Gastrocnemius medialis (tissue), 4 donors: ENCODE results near the gene ATG4B. TPM values are rescaled to one million over a fixed set of nuclear protein-coding genes. Genes with fewer than 3 reads are reported as not detected.
A peak's percentile ranks its signal among the peaks of the same experiment; 100 is the strongest.

Source experiments
- ATAC-seq, 2 donors: fragments of 150-250 bp; one replicate each; pipeline ENCODE4 v1.9.1; 2016
- DNase-seq, 2 donors: peaks; one replicate each; pipeline ENCODE4 v3.0.0-alpha.2; 2019
- H3K27ac ChIP-seq, 4 donors: fragments of 200-600 bp; sonication (generic); 1 replicate in 1 of 4; 2 replicates in 3 of 4; pipeline ENCODE4 v1.5.1; 2016 to 2018; ENCODE audit warnings: mild to moderate bottlenecking in 2 of 4, moderate library complexity in 1 of 4
- H3K27me3 ChIP-seq, 3 donors: fragments of 200-600 bp; sonication (generic) in 2 of 3; 1 replicate in 1 of 3; 2 replicates in 2 of 3; pipeline versions ENCODE4 v1.5.1 to v1.6.0; 2016 to 2019; ENCODE audit warnings: mild to moderate bottlenecking in 1 of 3, moderate library complexity in 1 of 3
- H3K36me3 ChIP-seq, 2 donors: fragments of 200-600 bp; sonication (generic) in 1 of 2; one replicate each; pipeline ENCODE4 v1.5.1; 2017 to 2018
- H3K4me1 ChIP-seq, 2 donors: fragments of 200-600 bp; sonication (generic) in 1 of 2; one replicate each; pipeline ENCODE4 v1.5.1; 2016 to 2017; ENCODE audit warnings: mild to moderate bottlenecking in 2 of 2
- H3K4me3 ChIP-seq, 4 donors: fragments of 200-600 bp; sonication (generic) in 3 of 4; 1 replicate in 1 of 4; 2 replicates in 3 of 4; pipeline ENCODE4 v1.5.1; 2016 to 2019; ENCODE audit warnings: mild to moderate bottlenecking in 2 of 4
- H3K9me3 ChIP-seq, 3 donors: fragments of 200-600 bp; sonication (generic) in 2 of 3; 1 replicate in 1 of 3; 2 replicates in 2 of 3; pipeline ENCODE4 v1.5.1; 2016 to 2019
- POLR2A ChIP-seq, 2 donors: fragments of 450-650 bp; IDR thresholded peaks; one replicate each; pipeline ENCODE4 v1.6.1; 2017; ENCODE audit warnings: antibody characterized with exemption in 2 of 2, mild to moderate bottlenecking in 2 of 2, moderate library complexity in 2 of 2
- in situ Hi-C, 4 donors: fragments of 200-750 bp; cut with MboI; loops; one replicate each; pipeline versions ENCODE4 v1.15.0 to v1.8.0; 2017; ENCODE audit warnings: low sequenced_read_pairs in 4 of 4
- intact Hi-C: fragments of 100-400 bp; cut with DNase I; formaldehyde crosslinking; loops from one replicate; pipeline ENCODE4 v1.15.1; 2023; ENCODE audit warnings: low total_unique reads
- total RNA-seq, 4 donors: library from RNA; depleted of rRNA; stranded (reverse); fragments of >200 nt; gene quantifications; one replicate each; pipeline versions ENCODE4 v1.1.0 to v1.2.3, GENCODE V29; 2016
- TF ChIP-seq, protein P1 (sequence below), 5 experiments: fragments of 450-650 bp in 3 of 5; fragments of 200-600 bp in 2 of 5; sonication (generic) in 2 of 5; IDR thresholded peaks in 4 of 5; conservative IDR thresholded peaks in 1 of 5; 1 replicate in 4 of 5; 2 replicates in 1 of 5; pipeline ENCODE4 v1.5.1; 2016 to 2019; ENCODE audit warnings: antibody characterized with exemption in 5 of 5, mild to moderate bottlenecking in 3 of 5, moderate library complexity in 3 of 5

Gene ATG4B
- total RNA-seq, 4 donors from 2014 or later: 32.0 to 57.5 (median 49.8) TPM

GRCh38 chr2:241666627-241667400 lies 29.3 kb downstream of the ATG4B start:
- intact Hi-C loops (no loop called here), in situ Hi-C loops (no loop called here)
- Histone ChIP-seq H3K9me3 (no peaks in the 10 kb centered on the region), H3K27ac (no peak overlapping the region), H3K36me3 (peaks cover 0 to 50% of the 10 kb centered on the region in 2 donors), H3K4me3 (no peak overlapping the region), H3K4me1 (no peaks in the 10 kb centered on the region), H3K27me3 (no peaks in the 10 kb centered on the region)
- no peak for ATAC-seq
- TF ChIP-seq, protein P1, sequence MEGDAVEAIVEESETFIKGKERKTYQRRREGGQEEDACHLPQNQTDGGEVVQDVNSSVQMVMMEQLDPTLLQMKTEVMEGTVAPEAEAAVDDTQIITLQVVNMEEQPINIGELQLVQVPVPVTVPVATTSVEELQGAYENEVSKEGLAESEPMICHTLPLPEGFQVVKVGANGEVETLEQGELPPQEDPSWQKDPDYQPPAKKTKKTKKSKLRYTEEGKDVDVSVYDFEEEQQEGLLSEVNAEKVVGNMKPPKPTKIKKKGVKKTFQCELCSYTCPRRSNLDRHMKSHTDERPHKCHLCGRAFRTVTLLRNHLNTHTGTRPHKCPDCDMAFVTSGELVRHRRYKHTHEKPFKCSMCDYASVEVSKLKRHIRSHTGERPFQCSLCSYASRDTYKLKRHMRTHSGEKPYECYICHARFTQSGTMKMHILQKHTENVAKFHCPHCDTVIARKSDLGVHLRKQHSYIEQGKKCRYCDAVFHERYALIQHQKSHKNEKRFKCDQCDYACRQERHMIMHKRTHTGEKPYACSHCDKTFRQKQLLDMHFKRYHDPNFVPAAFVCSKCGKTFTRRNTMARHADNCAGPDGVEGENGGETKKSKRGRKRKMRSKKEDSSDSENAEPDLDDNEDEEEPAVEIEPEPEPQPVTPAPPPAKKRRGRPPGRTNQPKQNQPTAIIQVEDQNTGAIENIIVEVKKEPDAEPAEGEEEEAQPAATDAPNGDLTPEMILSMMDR (IDR thresholded peaks at IDR 0.05 in 4 of 5, conservative IDR thresholded peaks at IDR 0.05 in 1 of 5): no peak
- no peak for TF ChIP-seq POLR2A (IDR thresholded peaks at IDR 0.05)
- no peak for DNase-seq

- H3K4me3 ChIP-seq: no peak overlapping the region
- ATAC-seq (no peak), DNase-seq (no peak)
- intact Hi-C loops: no loop called here
- H3K27ac ChIP-seq: no peak overlapping the region
- TF ChIP-seq POLR2A (IDR thresholded peaks at IDR 0.05): no peak
- TF ChIP-seq, protein P1 (IDR thresholded peaks at IDR 0.05 in 4 of 5, conservative IDR thresholded peaks at IDR 0.05 in 1 of 5): no peak
- no peaks in the 10 kb centered on the region for H3K4me1 ChIP-seq
- H3K36me3 ChIP-seq: peaks cover 0 to 61% of the 10 kb centered on the region in 2 donors
- in situ Hi-C loops: no loop called here
- no peaks in the 10 kb centered on the region for H3K9me3 ChIP-seq
- H3K27me3 ChIP-seq: no peaks in the 10 kb centered on the region
Measured at GRCh38 chr2:241668354-241668753, 30.9 kb downstream of the ATG4B start.

DNA sequence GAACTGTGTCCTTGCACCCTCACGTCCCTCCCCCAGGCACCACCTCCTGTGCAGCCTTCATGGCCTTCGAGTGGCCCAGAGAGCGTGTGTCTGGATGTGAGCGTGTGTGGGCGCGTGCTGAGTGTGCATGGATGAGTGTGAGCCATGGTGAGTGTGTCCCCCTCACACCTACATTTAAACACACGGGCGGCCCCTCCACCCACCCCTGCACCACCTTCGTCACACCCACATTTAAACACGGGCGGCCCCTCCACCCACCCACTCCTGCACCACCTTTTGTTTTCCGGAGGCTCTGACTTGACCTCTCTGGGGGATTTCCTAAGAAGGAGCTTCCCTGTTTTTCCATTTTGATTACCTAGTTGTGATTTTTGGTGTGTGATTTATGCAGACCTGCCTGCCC lies 31.3 kb downstream of the ATG4B start:
- Histone ChIP-seq H3K9me3 (no peaks in the 10 kb centered on the region), H3K36me3 (peaks cover 0 to 61% of the 10 kb centered on the region in 2 donors), H3K4me1 (no peaks in the 10 kb centered on the region), H3K4me3 (no peak overlapping the region), H3K27me3 (no peaks in the 10 kb centered on the region), H3K27ac (no peak overlapping the region)
- in situ Hi-C loops: no loop called here
- TF ChIP-seq, protein P1 (IDR thresholded peaks at IDR 0.05 in 4 of 5, conservative IDR thresholded peaks at IDR 0.05 in 1 of 5): no peak
- no peak for TF ChIP-seq POLR2A (IDR thresholded peaks at IDR 0.05)
- DNase-seq: no peak
- ATAC-seq: no peak
- intact Hi-C loops: no loop called here

DNA sequence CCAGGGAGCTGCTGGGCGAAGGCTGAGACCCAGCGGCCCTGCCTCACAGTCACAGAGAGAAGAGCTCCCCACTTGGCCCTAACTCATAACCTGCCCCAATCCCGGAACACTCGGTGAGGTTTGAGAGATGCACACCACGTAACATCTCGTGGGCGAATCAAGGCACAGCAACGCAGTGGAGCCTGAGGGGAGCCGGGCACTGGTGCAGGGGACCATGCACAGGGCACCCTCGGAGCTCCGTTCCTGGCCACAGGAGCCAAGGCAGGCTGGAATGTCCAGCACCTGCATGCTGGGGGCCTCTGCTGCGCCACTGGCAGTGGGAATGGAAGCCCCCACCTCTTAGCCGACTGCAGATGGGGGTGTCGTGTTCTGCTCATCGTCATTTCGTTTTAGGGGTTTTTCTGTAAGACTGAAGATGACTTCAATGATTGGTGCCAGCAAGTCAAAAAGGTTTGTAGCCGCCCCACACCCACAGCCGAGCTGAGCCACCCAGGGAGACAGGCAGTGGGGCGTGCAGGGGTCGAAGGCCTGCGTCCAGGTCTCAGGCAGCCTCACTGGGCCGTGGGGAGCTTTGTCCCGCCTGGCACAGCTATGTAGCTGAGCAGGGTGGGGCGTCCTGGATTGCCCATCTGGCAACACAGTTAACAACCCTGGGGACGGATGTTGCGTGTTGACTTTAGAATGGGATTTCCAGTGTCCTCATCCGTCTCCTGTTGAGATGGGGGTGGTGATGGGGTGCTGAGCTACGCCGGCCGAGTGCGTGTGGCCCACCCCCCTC lies 33.0 kb downstream of the ATG4B start:
- intact Hi-C loops: no loop called here
- H3K36me3 ChIP-seq: peaks cover 0 to 61% of the 10 kb centered on the region in 2 donors
- H3K9me3 ChIP-seq: no peaks in the 10 kb centered on the region
- no peaks in the 10 kb centered on the region for H3K27me3 ChIP-seq
- peak overlapping the region in 1 of 4 donors; percentile 4 for H3K27ac ChIP-seq
- TF ChIP-seq, protein P1 (IDR thresholded peaks at IDR 0.05 in 4 of 5, conservative IDR thresholded peaks at IDR 0.05 in 1 of 5): no peak
- no peak for TF ChIP-seq POLR2A (IDR thresholded peaks at IDR 0.05)
- no peaks in the 10 kb centered on the region for H3K4me1 ChIP-seq
- in situ Hi-C loops: no loop called here
- H3K4me3 ChIP-seq: no peak overlapping the region
- DNase-seq (no peak), ATAC-seq (no peak)
